Eye (tissue), 1 donor: ENCODE measurements around the gene ACO2.
A peak's percentile ranks its signal among the peaks of the same experiment; 100 is the strongest.
"Not testable (repeated sequence)": the region's sequence is repeated elsewhere in the genome, so short reads cannot be mapped to it uniquely, and the experiment has no call there.

Experiments used
- DNase-seq: peaks from one replicate; pipeline ENCODE4 v3.0.0-alpha.2; 2015

ACO2 gene

GRCh38 chr22:41468381-41469217 lies at the start of gene ACO2, which contains the start of gene PHF5A:
Gene ACO2, plus strand, starts transcription at chr22:41469117. Its CDS starts 30 bp downstream, at chr22:41469147.
Gene PHF5A, minus strand, starts transcription at chr22:41468692. Its CDS starts 39 bp downstream, at chr22:41468653.
- DNase-seq: peak; percentile 100

DNA sequence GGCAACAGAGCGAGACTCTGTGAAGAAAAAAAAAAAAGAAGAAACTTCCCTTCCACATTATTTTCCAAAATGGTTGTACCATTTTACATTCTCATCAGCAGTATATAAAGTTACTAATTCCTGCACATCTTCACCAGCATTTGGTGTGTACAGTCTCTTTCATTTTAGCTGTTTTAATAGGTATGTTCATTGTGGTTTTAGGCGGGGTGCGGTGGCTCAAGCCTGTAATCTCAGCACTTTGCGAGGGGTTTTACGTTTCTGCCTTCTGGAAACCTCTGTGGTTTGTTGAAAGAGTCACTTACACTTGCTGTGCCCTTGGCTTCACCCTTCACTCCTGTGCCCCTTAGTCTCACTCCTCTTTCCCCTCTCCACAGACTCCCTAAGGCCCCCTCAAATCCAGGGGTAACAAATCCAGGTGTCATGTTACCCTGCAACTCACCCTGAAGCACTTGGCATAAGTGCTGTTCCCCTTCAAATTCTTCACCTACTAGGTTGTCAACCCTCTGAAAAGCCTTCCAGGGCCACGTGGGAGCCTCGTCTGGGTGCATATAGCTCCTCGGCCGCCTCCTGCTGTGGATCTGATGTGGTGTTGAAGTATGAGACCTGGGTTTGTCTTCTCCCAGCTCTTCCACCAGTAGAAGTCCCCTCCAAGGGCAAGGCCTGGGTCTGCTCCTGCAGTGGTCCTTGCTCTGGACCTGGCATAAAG lies 43.1 kb upstream of the ACO2 start:
- no peak for DNase-seq

DNA sequence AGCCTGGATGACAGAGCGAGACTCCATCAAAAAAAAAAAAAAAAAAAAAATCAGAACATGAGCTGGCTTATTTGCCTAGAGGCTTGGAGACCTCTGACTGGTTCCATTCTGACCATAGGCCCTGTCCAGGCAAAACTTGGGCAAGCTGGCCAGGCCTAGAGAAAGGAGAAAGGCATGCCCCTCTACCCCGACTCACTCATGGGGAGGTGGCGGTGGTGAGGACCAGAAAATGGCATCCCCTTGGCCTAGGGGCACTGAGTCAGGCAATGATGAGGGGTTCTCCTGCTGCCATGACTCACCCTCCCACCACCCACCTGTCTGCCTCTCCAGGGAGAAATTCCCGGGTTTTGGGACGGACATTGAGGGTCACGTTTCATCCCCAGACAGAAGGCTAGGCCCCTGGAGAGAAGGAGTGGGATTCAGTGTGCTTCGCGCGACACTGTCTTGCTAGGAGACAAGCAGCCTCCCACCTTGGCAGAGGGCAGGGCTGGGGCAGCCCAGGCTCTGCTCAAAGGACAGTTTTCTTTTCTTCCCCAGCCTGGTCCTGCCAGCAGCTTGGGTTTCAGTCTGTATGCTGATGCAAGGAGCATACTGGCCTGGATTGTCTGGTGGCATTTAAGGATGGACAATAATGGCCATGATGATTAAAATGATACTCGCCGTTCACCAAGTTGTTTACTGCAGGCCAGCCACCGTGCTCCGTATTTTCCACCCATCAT lies 39.5 kb upstream of the ACO2 start:
- DNase-seq: no peak

DNA sequence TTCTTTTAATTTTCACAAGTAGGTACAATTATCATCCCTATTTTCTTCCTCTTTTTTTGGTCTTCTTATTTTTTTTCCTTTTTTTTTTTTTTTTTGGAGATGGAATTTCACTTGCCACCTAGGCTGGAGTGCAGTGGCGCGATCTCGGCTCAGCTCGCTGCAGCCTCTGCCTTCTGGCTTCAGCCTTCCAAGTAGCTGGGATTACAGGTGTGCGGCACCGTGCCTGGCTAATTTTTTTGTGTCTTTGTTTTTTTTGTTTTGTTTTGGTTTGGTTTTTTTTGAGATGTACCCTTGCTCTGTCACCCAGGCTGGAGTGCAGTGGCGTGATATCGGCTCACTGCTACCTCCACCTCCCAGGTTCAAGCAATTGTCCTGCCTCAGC lies 39.0 kb upstream of the ACO2 start:
- no peak for DNase-seq

GRCh38 chr22:41431656-41432055 lies 37.3 kb upstream of the ACO2 start:
- DNase-seq: no peak

DNA sequence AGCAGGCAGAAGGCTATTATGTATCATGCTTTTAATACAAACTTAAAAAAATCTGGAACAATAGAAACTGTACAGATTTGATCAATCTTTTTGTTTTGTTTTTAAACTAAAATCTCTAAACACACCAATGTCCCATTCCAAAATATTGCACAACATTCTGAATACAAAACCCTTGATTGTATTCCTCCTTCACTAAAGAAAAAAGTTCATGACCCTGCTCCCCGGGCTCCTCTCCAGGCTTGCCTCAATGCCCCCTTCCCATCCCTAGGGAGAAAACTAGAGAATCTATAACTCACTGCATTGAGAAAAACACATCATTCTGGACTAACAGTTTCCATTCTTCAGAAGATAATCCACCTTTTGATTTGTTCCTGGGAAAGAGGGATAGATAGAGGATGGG lies 35.4 kb upstream of the ACO2 start:
- not testable (repeated sequence) for DNase-seq

DNA sequence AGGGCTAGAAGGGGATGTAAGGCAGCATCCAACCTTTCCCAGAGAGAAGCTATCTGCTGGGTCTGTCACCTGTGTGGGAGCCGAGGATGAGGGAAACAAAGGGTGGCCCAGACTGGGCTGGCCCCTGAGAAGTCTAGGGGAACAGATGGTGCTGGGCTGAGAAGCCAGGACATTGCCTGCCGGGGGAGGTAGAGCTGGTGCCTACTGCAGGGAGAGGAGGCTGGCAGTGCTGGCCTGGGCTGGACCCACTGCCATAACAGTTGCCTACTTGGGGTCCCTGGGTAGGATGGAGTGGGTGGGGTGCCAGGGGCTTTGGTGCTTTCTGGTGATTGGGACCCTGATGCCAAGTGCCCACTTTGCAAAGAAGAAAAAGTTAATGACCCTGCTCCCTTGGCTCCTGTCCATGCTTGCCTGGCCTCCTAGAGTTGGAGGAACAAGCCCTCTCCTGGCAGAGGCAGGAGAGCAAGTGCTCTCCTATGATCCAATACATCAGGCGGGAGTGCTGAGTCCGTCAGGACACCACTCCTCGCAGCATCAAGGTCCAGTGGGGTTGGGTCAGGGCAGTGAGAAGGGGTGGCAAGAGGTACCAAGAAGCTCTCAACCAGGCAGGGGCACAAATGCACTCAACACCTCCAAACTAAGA lies 34.4 kb upstream of the ACO2 start:
- DNase-seq: not testable (repeated sequence)

DNA sequence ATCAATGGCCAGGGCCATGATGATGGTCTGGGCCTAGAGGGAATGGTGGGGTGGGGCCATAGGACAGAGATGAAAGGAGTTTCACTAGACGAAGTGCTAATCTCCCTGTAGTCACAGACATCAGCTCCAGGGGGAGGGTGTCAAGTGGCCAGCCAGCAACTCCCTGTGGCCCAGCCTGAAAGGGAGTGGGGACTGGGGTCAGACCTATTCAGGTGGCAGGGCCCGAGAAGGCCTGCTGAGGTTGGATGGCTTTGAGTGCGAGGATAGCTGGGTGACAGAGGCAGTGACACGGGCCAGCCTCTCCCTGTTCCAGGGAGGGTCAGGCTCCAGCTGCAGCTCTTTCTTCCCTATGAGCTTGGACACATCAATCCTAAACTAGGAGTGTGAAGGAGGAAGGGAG lies 33.4 kb upstream of the ACO2 start:
- no peak for DNase-seq

DNA sequence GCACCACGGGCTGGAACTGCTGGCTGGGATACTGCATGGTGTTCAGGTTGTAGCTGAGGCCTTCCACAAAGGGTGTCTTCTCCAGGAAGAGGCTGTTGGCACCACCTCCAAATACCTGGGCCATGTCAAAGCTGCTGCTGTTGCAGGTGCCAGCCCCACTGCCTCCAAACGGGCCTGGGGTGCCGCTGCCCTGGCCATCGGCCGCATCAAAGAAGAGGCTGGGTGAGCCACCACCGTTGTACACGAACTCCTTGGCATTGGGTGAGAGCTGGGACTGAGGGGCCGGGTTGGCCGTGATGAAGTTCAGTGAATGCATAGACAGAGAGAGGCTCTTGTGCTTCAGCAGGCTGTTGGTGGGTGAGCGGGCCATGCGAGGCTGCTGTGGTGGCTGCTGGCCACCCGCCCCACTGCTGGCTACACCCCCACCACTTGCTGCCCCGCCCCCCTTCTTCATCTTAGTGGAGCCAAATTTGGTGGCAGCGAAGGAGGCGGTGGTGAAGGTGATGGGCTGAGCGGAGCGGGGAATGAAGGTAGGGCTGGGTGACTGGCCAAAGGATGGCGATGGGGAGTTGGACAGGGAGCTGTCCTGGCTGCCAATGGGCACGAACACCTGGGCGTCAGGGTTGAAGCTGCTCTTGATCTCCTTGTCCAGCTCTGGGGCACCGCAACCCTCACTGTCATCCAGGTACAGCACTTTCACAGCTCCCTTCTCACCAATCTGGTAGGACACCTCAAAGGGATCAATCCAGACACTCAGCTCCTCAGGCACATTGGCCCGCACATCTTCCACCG lies 32.4 kb upstream of the ACO2 start:
- no peak for DNase-seq

- DNase-seq: no peak
Measured at GRCh38 chr22:41437198-41437597, 31.7 kb upstream of the ACO2 start.

GRCh38 chr22:41440511-41440910 lies 28.4 kb upstream of the ACO2 start:
- DNase-seq: not testable (repeated sequence)

GRCh38 chr22:41442240-41442792 lies 26.6 kb upstream of the ACO2 start:
- DNase-seq: no peak

DNA sequence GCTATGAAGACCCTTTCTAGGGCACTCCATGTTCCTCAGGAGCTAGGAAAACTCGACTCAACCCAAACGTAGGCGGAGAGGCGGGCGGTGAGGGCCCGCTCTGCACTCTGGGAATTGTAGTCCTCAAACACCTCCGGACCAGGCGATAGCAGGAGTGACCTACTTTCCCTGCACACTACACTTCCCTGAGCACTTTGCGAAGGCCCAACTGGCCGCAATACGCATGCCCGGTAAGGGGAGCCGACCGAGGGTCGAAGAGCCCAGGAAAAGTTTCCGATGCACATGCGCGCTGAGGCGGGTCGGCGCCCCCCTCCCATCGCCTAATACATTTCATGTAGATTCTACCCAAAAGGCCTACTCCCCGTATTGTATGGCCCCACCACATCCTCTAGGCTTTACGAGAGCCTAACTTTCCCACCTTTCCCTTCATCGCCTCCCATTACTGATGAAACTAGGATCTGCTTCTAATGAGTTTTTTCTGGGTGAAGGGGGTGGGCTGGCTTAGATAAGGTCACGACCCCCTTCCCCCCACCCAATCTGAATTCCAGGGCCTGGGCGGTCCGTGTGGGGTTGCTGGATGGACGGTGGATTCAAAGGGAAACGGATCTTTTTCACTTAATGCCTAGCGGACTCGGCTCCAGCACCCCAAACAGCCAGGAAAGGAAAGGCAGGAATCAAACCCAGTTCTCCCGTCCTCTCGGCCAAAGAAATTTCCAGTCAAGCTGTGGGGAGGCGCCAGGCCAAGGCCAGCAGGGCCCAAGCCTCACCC lies 24.4 kb upstream of the ACO2 start:
- peak; percentile 99 for DNase-seq

DNA sequence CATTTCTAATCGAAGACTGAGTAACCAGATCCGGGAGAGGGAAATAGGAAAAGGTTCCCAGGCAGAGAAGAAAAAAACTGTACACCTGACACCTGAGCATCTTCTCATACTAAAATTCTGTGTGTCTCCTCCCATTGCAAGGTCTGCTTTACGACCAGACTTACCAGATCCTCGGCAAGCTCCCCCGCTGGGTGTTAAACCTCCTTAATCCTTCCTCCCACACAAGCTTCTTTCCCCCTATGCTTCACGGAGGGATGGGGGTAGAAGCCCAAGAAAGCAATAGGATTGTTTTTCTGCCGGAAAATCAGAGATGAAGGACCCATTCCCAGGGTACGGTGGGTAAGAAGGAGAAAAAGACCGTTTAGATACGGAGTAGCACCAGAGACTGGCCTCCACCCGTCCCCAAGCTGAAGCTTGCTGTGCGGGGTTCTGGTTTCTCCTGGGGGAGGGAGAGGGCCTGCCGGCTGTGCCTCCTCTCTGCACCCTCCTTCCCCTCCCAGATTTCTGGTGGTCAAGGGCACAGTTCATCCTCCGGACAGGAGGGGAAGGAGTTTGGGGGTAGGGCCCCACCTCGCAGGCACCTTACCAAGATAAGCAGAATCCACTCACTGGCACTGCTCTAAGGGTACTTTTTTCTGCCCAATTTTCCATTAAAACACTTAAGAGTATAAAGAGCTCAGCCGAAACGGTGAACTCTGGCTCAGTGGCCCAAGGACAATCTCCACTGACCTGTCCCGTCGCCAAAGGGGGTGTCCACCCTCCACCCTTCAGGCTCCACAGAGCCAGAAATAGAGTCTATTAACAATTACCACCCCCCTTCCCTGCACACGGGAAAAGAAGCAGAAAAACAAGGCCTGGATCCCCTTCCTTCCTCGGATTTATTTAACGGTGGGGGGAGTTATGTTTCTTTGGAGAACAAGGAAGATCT lies 23.5 kb upstream of the ACO2 start:
- DNase-seq: peak; percentile 74

DNA sequence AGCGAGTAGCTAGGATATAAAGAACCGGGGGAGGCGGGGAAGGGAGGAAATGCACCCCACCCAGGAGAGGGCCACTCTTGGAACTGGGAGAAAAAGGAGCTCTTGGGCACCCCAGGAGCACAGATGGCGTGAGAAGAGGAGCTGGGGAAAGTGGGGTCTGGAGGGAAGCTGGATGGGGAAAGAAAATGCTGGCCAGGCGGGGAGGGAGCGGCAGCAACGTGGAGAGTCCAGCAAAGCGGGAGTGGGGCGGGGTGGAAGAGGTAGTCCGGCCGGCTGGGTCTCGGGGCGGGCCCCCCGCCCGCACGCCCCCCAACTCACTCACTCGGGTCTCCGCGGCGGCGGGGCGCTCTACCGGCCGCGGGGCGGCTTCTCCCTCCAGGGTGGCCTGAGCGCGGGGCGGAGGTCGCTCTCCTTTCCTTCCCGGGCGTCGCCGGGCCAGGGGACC lies 22.8 kb upstream of the ACO2 start:
- DNase-seq: no peak

DNA sequence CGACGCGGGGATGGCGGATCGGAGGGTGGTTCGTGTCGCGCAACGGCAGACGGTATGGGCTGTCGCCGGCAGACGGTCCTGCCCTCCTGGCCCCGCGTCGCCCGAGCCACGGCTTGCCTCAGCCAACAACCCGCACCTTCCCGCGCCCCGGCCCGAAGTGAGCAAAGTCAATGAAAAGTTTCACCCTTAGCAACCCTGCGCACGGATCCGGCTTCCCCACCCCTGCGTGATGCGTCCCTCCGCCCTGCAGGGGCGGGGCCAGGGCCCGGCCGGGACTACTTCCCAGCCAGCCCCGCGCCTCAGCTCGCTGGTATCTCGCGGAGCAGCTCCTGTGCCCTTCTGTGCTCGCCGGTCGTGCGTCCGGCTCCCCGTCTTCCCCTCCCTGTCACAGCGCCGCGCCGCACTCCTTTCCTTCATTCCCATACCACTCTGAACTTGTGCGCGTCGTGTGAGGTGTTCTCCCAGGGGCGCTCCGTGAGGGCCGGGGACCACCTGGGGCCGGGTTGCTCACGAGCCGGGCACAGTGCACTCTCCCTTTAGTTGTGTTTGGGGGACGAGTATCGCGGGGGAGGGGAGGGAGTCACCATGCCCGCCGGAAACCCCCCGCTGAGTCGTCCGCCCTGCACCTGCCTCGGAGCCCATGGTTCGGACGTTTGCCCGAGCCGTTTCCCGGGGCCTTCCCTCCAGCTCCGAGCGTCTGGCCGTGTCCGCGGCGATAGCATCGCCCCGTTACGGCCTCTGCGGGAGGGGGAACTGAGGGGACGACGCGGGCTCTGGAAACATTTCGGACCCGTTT lies 22.1 kb upstream of the ACO2 start, which contains the start of gene TOB2:
TSS of gene TOB2 (minus strand) at position 163 of the 796 bp plus-strand sequence. CDS start 9,456 bp downstream, outside the sequence.
- DNase-seq: peak; percentile 98

DNA sequence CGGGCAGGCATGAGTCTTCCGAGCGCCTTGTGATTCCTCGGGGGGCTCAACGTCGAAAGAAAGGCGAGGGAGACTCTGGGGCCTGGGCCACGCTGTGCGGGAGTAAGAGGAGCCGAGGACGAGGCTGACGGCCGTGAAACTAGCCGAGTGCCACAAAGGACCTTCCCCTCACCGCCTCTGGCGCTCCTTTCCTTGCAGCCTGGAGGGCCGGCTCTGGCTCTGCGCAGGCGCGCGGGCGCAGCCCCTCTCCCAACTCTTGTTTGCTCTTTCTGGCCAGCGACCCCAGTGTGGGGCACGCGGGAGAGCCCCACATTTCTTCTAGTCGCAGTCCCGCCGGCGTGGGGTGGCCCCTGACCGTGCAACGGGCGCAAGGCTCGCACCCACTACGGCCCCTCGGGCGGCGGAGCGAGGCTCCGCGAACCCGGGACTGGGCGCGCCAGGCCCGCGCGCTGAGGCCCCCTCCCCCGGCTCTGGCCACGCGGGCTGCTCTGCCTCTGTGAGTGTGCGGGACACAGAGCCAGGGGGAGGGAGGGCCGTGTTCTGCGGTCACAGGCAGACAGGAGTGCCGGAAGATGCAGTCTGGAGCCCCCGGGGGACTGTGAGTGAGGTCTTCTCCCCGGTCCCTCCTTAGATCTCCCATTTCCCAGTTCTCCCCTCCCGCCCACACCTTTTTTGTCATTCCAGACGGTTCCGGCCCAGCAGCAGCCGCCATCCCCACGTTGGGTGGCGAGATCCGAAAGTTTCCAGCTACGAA lies 21.3 kb upstream of the ACO2 start:
- peak; percentile 94 for DNase-seq
